ENCODE measurements around the gene SOCS1.

SOCS1 gene

GRCh38 chr16:11298143-11298900 lies 42.3 kb upstream of the SOCS1 start:
- TF ChIP-seq, protein P1, sequence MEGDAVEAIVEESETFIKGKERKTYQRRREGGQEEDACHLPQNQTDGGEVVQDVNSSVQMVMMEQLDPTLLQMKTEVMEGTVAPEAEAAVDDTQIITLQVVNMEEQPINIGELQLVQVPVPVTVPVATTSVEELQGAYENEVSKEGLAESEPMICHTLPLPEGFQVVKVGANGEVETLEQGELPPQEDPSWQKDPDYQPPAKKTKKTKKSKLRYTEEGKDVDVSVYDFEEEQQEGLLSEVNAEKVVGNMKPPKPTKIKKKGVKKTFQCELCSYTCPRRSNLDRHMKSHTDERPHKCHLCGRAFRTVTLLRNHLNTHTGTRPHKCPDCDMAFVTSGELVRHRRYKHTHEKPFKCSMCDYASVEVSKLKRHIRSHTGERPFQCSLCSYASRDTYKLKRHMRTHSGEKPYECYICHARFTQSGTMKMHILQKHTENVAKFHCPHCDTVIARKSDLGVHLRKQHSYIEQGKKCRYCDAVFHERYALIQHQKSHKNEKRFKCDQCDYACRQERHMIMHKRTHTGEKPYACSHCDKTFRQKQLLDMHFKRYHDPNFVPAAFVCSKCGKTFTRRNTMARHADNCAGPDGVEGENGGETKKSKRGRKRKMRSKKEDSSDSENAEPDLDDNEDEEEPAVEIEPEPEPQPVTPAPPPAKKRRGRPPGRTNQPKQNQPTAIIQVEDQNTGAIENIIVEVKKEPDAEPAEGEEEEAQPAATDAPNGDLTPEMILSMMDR (conservative IDR thresholded peaks at IDR 0.05; ENCODE audit: low read depth, low read length): no peak
- no peak for DNase-seq (ENCODE audit: low read depth)
- H3K4me3 ChIP-seq (ENCODE audit: low read length): no peak overlapping the region

- H3K4me3 ChIP-seq (ENCODE audit: low read length): no peak overlapping the region
- peak; percentile 63 for DNase-seq (ENCODE audit: low read depth)
- TF ChIP-seq, protein P1 (conservative IDR thresholded peaks at IDR 0.05; ENCODE audit: low read depth, low read length): peak; percentile 29
Measured at GRCh38 chr16:11297492-11298142, 41.6 kb upstream of the SOCS1 start.

DNA sequence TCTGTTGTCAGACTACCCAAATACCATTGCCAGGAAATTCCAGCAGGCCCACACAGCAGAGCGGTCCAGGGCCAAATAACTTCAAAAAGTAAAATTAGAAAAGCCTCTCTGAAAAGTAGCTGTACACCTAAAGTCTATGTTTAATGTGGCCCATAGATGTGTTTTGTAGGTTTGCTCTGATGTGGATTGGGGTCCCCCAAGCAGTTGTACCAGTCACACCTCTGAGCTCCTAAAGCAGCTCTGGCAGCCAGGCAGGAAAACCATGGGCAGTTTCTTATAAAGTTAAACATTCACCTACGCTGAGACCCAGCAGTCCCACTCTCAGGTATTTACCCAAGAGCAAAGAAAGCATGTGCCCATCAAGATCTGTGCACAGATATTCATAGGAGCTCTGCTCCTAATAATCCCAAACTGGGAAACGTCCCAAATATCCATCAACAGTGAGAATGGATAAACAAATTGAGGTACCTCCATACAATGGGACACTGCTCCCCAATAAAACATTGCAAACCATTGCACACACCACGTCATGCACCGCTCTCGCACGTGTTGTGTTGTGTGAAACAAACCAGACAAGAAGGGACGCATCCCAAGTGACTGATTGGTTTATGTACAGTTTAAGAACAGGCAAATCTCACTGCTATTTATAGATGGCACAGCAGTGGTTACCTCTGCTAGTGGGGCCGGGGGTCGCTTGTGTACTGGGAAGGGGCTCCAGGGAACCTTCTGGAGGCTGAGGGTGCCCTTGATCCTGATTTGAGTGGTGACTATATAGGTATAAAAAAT lies 40.9 kb upstream of the SOCS1 start:
- H3K4me3 ChIP-seq (ENCODE audit: low read length): no peak overlapping the region
- TF ChIP-seq, protein P1 (conservative IDR thresholded peaks at IDR 0.05; ENCODE audit: low read depth, low read length): no peak
- no peak for DNase-seq (ENCODE audit: low read depth)

DNA sequence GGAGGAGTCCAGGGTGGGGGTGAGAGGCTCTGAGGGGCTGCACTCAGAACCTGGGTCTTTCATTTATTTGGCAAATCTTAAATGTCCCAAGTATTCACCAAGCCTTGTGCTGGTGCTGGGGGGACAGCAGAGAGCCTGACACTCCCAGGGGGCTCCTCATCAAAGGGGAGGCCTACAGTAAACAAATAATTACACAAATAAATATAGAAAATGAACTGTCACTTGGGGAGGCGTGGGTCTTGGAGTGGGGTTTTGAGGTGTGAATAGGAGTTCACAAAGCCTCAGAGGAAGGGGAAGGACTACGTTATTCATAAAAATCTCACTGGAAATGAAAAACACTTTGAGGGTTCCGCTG lies 40.3 kb upstream of the SOCS1 start:
- no peak for DNase-seq (ENCODE audit: low read depth)
- TF ChIP-seq, protein P1 (conservative IDR thresholded peaks at IDR 0.05; ENCODE audit: low read depth, low read length): no peak
- no peak overlapping the region for H3K4me3 ChIP-seq (ENCODE audit: low read length)

- TF ChIP-seq, protein P1 (conservative IDR thresholded peaks at IDR 0.05; ENCODE audit: low read depth, low read length): no peak
- no peak overlapping the region for H3K4me3 ChIP-seq (ENCODE audit: low read length)
- DNase-seq (ENCODE audit: low read depth): no peak
Measured at GRCh38 chr16:11295672-11296071, 39.7 kb upstream of the SOCS1 start.

DNA sequence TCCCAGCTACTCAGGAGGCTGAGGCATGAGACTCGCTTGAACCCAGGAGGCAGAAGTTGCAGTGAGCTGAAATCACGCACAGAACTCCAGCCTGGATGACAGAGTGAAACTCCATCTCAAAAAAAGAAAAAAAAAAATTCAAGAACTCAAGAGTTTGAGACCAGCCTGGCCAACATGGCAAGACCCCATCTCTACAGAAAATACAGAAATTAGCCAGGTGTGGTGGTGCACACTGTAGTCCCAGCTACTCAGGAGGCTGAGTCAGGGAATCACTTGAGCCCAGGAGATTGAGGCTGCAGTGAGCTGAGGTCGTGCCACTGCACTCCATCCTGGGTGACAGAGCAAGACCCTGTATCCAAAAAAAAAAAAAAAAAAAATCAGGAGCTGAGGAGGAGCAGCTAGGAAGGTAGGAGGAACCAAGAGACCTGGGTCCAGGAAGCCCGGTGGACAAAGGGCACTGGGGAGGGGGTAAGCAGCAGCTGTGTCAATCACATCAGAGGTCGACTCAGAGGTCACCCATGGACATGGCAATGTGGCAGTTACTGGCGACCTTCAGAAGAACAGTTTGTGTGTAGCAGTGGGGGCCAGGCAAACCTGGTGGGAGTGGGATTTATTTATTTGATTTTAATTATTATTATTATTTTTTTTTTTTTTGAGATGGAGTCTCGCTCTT lies 36.2 kb upstream of the SOCS1 start:
- H3K4me3 ChIP-seq (ENCODE audit: low read length): no peak overlapping the region
- no peak for DNase-seq (ENCODE audit: low read depth)
- TF ChIP-seq, protein P1 (conservative IDR thresholded peaks at IDR 0.05; ENCODE audit: low read depth, low read length): no peak

All from retinal pigment epithelial cell (primary cell).